GM23248 (cell line): ENCODE measurements around the gene EIF3K.

Experiments
- EZH2 ChIP-seq: fragments of 200-600 bp; sonication (generic); IDR thresholded peaks from 2 replicates; pipeline ENCODE4 v1.6.1; 2018; ENCODE audit warnings: antibody characterized with exemption, mild to moderate bottlenecking; ENCODE audit not compliant: insufficient read depth, poor library complexity, severe bottlenecking
- EZH2phosphoT487 ChIP-seq: fragments of 200-600 bp; sonication (generic); IDR thresholded peaks from 2 replicates; pipeline ENCODE4 v1.6.1; 2018; ENCODE audit warnings: antibody characterized with exemption, moderate library complexity, mild to moderate bottlenecking, low read depth; ENCODE audit not compliant: insufficient read depth

- TF ChIP-seq EZH2: no peak
- TF ChIP-seq EZH2phosphoT487: no peak
Measured at GRCh38 chr19:38632476-38633213, 13.7 kb downstream of the EIF3K start.
